GM06990 (cell line): ENCODE results near the gene ITGA2B.
A peak's percentile ranks its signal among the peaks of the same experiment; 100 is the strongest.
"Not testable (repeated sequence)": the region's sequence is repeated elsewhere in the genome, so short reads cannot be mapped to it uniquely, and the experiment has no call there.

Experiments used
- DNase-seq: peaks from one replicate; pipeline ENCODE4 v3.0.0-alpha.2; 2011; ENCODE audit not compliant: insufficient read length; ENCODE audit errors: extremely low read depth
- H3K27me3 ChIP-seq: replicated peaks from 2 replicates; pipeline ENCODE4 v1.6.0; 2011; ENCODE audit warnings: low read length; ENCODE audit not compliant: control insufficient read depth, insufficient read depth
- H3K36me3 ChIP-seq: 2 replicates; pipeline ENCODE4 v1.5.1; 2011; ENCODE audit warnings: low read length; ENCODE audit not compliant: control insufficient read depth, insufficient read depth
- H3K4me3 ChIP-seq: replicated peaks from 2 replicates; pipeline ENCODE4 v1.5.1; 2011; ENCODE audit warnings: low read depth, mild to moderate bottlenecking, control low read depth, low read length
- TF ChIP-seq, protein P1 (sequence below): IDR thresholded peaks from 2 replicates; pipeline ENCODE4 v1.5.1; 2011; ENCODE audit warnings: low read length, control low read depth, mild to moderate bottlenecking, inconsistent platforms; ENCODE audit not compliant: insufficient read depth, poor library complexity, severe bottlenecking

ITGA2B gene

DNA sequence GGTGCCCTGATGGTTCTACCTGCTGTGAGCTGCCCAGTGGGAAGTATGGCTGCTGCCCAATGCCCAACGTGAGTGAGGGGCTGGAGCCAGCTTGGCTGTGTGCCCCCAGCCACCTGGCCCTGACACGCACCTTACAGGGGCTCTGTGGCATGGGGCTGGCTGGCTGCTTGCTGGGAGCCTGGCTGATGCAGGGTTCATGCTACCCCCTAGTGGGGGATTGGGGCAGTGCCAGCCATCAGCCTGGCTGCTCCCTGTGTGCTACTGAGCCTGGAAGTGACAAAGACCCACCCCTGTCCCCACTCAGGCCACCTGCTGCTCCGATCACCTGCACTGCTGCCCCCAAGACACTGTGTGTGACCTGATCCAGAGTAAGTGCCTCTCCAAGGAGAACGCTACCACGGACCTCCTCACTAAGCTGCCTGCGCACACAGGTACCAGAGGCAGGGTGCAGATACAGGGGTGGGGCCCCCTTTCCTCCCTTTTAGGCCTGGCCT is 38.7 kb downstream of the ITGA2B start:
- DNase-seq, result peak; percentile 64
- TF ChIP-seq, protein P1, sequence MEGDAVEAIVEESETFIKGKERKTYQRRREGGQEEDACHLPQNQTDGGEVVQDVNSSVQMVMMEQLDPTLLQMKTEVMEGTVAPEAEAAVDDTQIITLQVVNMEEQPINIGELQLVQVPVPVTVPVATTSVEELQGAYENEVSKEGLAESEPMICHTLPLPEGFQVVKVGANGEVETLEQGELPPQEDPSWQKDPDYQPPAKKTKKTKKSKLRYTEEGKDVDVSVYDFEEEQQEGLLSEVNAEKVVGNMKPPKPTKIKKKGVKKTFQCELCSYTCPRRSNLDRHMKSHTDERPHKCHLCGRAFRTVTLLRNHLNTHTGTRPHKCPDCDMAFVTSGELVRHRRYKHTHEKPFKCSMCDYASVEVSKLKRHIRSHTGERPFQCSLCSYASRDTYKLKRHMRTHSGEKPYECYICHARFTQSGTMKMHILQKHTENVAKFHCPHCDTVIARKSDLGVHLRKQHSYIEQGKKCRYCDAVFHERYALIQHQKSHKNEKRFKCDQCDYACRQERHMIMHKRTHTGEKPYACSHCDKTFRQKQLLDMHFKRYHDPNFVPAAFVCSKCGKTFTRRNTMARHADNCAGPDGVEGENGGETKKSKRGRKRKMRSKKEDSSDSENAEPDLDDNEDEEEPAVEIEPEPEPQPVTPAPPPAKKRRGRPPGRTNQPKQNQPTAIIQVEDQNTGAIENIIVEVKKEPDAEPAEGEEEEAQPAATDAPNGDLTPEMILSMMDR, result peak; percentile 96
- no peaks in the 10 kb centered on the region for H3K27me3 ChIP-seq
- H3K36me3 ChIP-seq, result peaks cover 33% of the 10 kb centered on the region
- no peak overlapping the region for H3K4me3 ChIP-seq

DNA sequence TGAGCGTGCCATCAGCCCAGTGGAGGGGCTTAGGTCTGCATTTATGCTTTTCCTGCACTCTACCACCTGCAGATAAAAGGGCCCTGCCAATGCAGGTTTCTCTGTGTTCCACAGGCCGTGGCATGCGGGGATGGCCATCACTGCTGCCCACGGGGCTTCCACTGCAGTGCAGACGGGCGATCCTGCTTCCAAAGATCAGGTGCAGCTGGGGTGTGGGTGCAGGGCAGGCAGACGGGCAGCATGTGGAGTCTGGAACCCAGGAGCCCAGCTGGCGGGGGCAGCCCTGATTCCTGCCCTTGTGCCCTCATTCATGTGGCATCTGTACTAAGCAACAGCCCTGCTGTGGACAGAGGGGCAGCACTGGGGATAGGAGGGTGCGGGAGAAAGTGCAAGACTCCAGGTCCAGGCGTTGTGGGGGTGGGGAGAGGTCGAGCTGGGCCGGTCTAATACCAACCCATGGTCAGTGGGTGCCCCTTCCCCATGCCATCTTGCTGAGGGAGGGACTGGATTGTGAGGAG is 39.8 kb downstream of the ITGA2B start:
- Histone ChIP-seq H3K36me3 (peaks cover 33% of the 10 kb centered on the region), H3K27me3 (no peaks in the 10 kb centered on the region), H3K4me3 (no peak overlapping the region)
- DNase-seq, result no peak
- TF ChIP-seq, protein P1, result no peak

DNA sequence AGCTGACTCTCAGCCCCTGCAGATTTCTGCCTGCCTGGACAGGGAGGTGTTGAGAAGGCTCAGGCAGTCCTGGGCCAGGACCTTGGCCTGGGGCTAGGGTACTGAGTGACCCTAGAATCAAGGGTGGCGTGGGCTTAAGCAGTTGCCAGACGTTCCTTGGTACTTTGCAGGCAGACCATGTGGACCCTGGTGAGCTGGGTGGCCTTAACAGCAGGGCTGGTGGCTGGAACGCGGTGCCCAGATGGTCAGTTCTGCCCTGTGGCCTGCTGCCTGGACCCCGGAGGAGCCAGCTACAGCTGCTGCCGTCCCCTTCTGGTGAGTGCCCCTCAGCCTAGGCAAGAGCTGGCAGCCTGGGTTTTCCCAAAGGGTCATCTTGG is 40.5 kb downstream of the ITGA2B start:
- H3K27me3 ChIP-seq, result no peaks in the 10 kb centered on the region
- peaks cover 33% of the 10 kb centered on the region for H3K36me3 ChIP-seq
- no peak overlapping the region for H3K4me3 ChIP-seq
- DNase-seq, result no peak
- TF ChIP-seq, protein P1, result no peak

DNA sequence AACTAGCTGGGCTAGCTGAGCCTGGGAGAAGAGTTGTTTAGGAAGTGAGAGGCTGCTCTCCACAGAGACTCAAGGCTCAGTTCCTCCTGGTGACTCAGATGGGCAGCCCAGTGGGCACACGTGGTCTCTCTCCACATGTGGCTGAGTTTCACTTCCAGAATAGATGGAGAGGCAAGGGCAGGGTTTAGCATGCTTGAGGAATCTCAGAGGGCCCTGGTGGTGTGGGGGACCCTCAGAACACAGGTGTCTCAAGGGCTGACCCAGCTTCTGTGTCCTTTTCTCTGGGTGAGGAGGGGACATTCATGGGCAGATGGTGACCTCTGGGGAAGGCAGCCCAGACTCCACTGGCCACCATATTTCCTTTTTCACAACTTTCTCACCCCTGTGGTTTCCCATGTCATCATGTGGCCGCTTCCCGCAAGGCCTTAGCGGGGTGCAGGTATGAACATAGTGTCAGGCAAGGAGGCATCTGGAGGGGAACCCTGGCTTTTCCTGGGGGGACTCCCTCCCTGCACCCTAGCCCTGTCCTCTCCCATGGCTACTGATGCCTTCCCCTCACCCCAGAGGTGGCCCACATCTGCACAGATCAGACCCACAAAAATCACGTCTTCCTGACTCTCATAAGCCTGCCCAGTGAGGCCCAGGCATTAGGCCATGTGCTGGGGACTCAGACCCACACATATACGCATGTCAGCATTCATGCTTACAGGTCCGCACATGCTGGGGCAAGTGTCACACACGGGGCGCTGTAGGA is 41.0 kb downstream of the ITGA2B start:
- Histone ChIP-seq H3K36me3 (peaks cover 33% of the 10 kb centered on the region), H3K4me3 (0 out of 2 replicates have a peak overlapping the region, but pooled peaks have one; percentile 6), H3K27me3 (no peaks in the 10 kb centered on the region)
- TF ChIP-seq, protein P1, result no peak
- peak; percentile 85 for DNase-seq

DNA sequence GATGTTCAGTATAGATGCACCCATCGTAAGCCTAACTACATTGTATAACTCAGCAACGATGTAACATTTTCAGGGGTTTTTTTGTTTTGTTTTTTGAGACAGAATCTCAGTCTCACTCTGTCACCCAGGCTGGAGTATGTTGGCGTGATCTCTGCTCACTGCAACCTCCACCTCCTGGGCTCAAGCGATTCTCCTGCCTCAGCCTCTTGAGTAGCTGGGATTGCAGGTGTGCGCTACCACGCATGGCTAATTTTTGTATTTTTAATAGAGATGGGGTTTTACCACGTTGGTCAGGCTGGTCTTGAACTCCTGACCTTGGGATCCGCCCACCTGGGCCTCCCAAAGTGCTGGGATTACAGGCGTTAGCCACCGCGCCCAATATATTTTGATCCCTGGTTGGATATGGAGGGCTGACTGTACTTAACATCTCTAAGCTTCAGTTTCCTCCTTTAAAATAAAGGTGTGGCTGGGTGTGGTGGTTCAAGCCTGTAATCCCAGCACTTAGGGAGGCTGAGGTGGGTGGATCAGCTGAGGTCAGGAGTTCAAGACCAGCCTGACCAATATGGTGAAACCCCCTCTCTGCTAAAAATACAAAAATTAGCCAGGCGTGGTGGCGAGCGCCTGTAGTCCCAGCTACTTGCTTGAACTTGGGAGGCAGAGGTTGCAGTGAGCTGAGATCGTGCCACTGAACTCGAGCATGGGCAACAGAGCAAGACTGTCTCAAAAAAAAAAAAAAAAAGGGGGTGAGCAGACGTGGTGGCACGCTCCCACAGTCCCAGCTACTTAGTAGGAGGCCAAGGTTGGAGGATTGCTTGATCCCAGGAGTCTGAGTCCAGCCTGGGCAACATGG is 42.0 kb downstream of the ITGA2B start:
- H3K36me3 ChIP-seq, result peaks cover 28% of the 10 kb centered on the region
- not testable (repeated sequence) for H3K27me3 ChIP-seq
- DNase-seq, result peak; percentile 74

More for the DNA sequence above, 42.0 kb downstream of the ITGA2B start:
- peak overlapping the region; percentile 66 for H3K4me3 ChIP-seq
